Endothelial cell of umbilical vein (primary cell): ENCODE results near the gene RPS5. TPM values are rescaled to one million over a fixed set of nuclear protein-coding genes. Genes with fewer than 3 reads are reported as not detected.

ENCODE experiments used
- BruUV-seq: library from RNA; stranded (reverse); fragments of 400-500 nt; replicated peaks from 2 replicates; lab custom pipeline; 2021; lab: Mats Ljungman, UMichigan
- CTCF ChIA-PET: fragments of 300-600, 350-600 bp; sonication (Branson Sonifier 250); formaldehyde crosslinking; loops from one replicate; lab custom pipeline; 2021; ENCODE audit warnings: antibody characterized with exemption, inconsistent platforms; lab: Charles Lee
- POLR2A ChIA-PET: fragments of 300-600, 350-600 bp; sonication (Branson Sonifier 250); formaldehyde crosslinking; loops from one replicate; lab custom pipeline; 2021; ENCODE audit warnings: antibody characterized with exemption, inconsistent platforms; lab: Charles Lee
- DNase-seq: peaks from one replicate; pipeline ENCODE4 v3.0.0-alpha.2; 2011; ENCODE audit warnings: low read depth, low spot score
- FAIRE-seq: peaks from 2 replicates; lab custom pipeline; 2011; peaks lifted over from hg19 to GRCh38; lab: Jason Lieb, UNC
- H2AFZ ChIP-seq: 2 replicates; pipeline ENCODE4 v1.6.0; 2012; ENCODE audit warnings: low read depth, low read length, control low read depth, inconsistent platforms
- H3K27ac ChIP-seq: 2 replicates; pipeline ENCODE4 v1.5.1; 2011; ENCODE audit warnings: low read depth, mild to moderate bottlenecking, control low read depth, low read length, moderate library complexity; ENCODE audit not compliant: insufficient read depth
- H3K27me3 ChIP-seq, 2 experiments: 2 replicates each; pipeline versions ENCODE4 v1.6.0 to v1.6.1; 2011; ENCODE audit warnings: low read length in 2 of 2, mixed read lengths in 1 of 2; ENCODE audit not compliant: control insufficient read depth in 2 of 2, insufficient read depth in 2 of 2
- H3K36me3 ChIP-seq, 2 experiments: 2 replicates in 1 of 2; 3 replicates in 1 of 2; pipeline ENCODE4 v1.5.1; 2011; ENCODE audit warnings: low read length in 2 of 2, mild to moderate bottlenecking in 1 of 2, moderate library complexity in 1 of 2; ENCODE audit not compliant: control insufficient read depth in 2 of 2, insufficient read depth in 2 of 2; ENCODE audit errors: extremely low read depth in 1 of 2
- H3K4me1 ChIP-seq: 3 replicates; pipeline ENCODE4 v1.5.1; 2011; ENCODE audit warnings: mild to moderate bottlenecking, low read length; ENCODE audit not compliant: control insufficient read depth, insufficient read depth; ENCODE audit errors: extremely low read depth
- H3K4me2 ChIP-seq: 2 replicates; pipeline ENCODE4 v1.6.1; 2011; ENCODE audit warnings: low read length, control low read depth, mixed read lengths; ENCODE audit not compliant: insufficient read depth
- H3K4me3 ChIP-seq, 3 experiments: fragments of 200-600 bp in 1 of 3; sonication (generic), shearing (Covaris generic) in 1 of 3; replicated peaks in 1 of 3; 2 replicates each; pipeline ENCODE4 v1.5.1; 2011 to 2016; ENCODE audit warnings: control low read depth in 3 of 3, low read length in 3 of 3, mild to moderate bottlenecking in 2 of 3, inconsistent platforms in 1 of 3, low read depth in 1 of 3, moderate library complexity in 1 of 3; ENCODE audit not compliant: insufficient read depth in 1 of 3
- H3K79me2 ChIP-seq: 2 replicates; pipeline ENCODE4 v1.6.0; 2012; ENCODE audit warnings: low read length, inconsistent platforms; ENCODE audit not compliant: control insufficient read depth, insufficient read depth
- H3K9ac ChIP-seq: replicated peaks from 2 replicates; pipeline ENCODE3; 2011; ENCODE audit warnings: low read length, control low read depth; ENCODE audit not compliant: insufficient read depth; ENCODE audit errors: extremely low read depth
- H3K9me1 ChIP-seq: replicated peaks from 3 replicates; pipeline ENCODE4 v1.6.0; 2011; ENCODE audit warnings: mild to moderate bottlenecking, low read length; ENCODE audit not compliant: control insufficient read depth, insufficient read depth; ENCODE audit errors: extremely low read depth
- H3K9me3 ChIP-seq: replicated peaks from 2 replicates; pipeline ENCODE4 v1.5.1; 2012; ENCODE audit warnings: low read length, inconsistent platforms; ENCODE audit not compliant: control insufficient read depth, insufficient read depth
- H4K20me1 ChIP-seq: replicated peaks from 2 replicates; pipeline ENCODE3; 2011; ENCODE audit warnings: mild to moderate bottlenecking, low read length; ENCODE audit not compliant: control insufficient read depth, insufficient read depth; ENCODE audit errors: extremely low read depth
- CTCF ChIP-seq, 2 donors: IDR thresholded peaks; 1 replicate in 1 of 2; 2 replicates in 1 of 2; pipeline ENCODE4 v1.5.1; 2011; ENCODE audit warnings: low read length in 2 of 2, mild to moderate bottlenecking in 2 of 2, moderate library complexity in 2 of 2, control low read depth in 1 of 2, inconsistent platforms in 1 of 2, low read depth in 1 of 2; ENCODE audit not compliant: insufficient read depth in 1 of 2; ENCODE audit errors: extremely low read depth in 1 of 2
- EZH2 ChIP-seq: IDR thresholded peaks from 2 replicates; pipeline ENCODE4 v1.6.1; 2012; ENCODE audit warnings: borderline replicate concordance, low read depth, mild to moderate bottlenecking, moderate library complexity, low read length, inconsistent platforms; ENCODE audit not compliant: severe bottlenecking
- FOS ChIP-seq: IDR thresholded peaks from 2 replicates; pipeline ENCODE4 v1.6.1; 2011; ENCODE audit warnings: mild to moderate bottlenecking, low read length, moderate library complexity, borderline replicate concordance; ENCODE audit not compliant: insufficient read depth
- GATA2 ChIP-seq: IDR thresholded peaks from 2 replicates; pipeline ENCODE4 v1.7.0; 2011; ENCODE audit warnings: low read depth, mild to moderate bottlenecking, moderate library complexity, mixed read lengths, low read length; ENCODE audit not compliant: insufficient read length, insufficient read depth
- JUN ChIP-seq: IDR thresholded peaks from 2 replicates; pipeline ENCODE4 v1.6.1; 2011; ENCODE audit warnings: borderline replicate concordance, low read depth; ENCODE audit not compliant: insufficient read length, insufficient read depth
- MYC ChIP-seq: IDR thresholded peaks from one replicate; pipeline ENCODE4 v1.6.1; 2011; ENCODE audit warnings: mild to moderate bottlenecking, low read depth, low read length
- POLR2A ChIP-seq: IDR thresholded peaks from 2 replicates; pipeline ENCODE4 v1.6.1; 2012; ENCODE audit warnings: low read depth, mild to moderate bottlenecking, control low read depth, low read length
- POLR2AphosphoS5 ChIP-seq: IDR thresholded peaks from 2 replicates; pipeline ENCODE4 v1.6.1; 2012; ENCODE audit warnings: low read depth, mild to moderate bottlenecking, control low read depth, low read length, moderate library complexity; ENCODE audit not compliant: insufficient read depth
- dilution Hi-C: fragments of 300-500 bp; cut with MboI; formaldehyde crosslinking; loops from one replicate; pipeline ENCODE4 v1.15.0; 2019; ENCODE audit warnings: low sequenced_read_pairs; ENCODE audit not compliant: extremely low pct_ligation_motif_present
- intact Hi-C: fragments of 100-400 bp; cut with micrococcal nuclease; formaldehyde crosslinking; loops from one replicate; pipeline ENCODE4 v1.10.0; 2022
- polyA plus RNA-seq, 4 experiments: library from polyadenylated mRNA; depleted of rRNA in 3 of 4; stranded (reverse) in 3 of 4; unstranded in 1 of 4; fragments of >200 nt; gene quantifications; 2 replicates each; pipeline versions ENCODE4 v1.2.1 to v1.2.3, GENCODE V29; 2011 to 2012; ENCODE audit warnings: missing spikeins in 1 of 4
- total RNA-seq: library from RNA; stranded (reverse); gene quantifications from 2 replicates; pipeline ENCODE4 v1.2.3, GENCODE V29; 2021
- TF ChIP-seq, protein P1 (sequence below): IDR thresholded peaks from 2 replicates; pipeline ENCODE4 v1.6.1; 2011; ENCODE audit not compliant: insufficient read depth, insufficient read length

RPS5 gene
- total and polyA plus RNA-seq, 2 donors (not counting 3 experiments of a cell fraction or from before 2014, with no cell fraction given) = 993 to 3,430 TPM

- BruUV-seq = no TSS peak
Observed at GRCh38 chr19:58394821-58395219, 7.8 kb downstream of the RPS5 start.

More at GRCh38 chr19:58394821-58395219, 7.8 kb downstream of the RPS5 start:
- Histone ChIP-seq H3K4me1 (no peaks in the 10 kb centered on the region), H3K9ac (no peak overlapping the region), H3K9me3 (no peaks in the 10 kb centered on the region), H3K27ac (no peak overlapping the region), H3K79me2 (peaks cover 13% of the 10 kb centered on the region), H2AFZ (no peak overlapping the region), H3K4me2 (no peak overlapping the region), H3K27me3 (no peaks in the 10 kb centered on the region), H3K4me3 (no peak overlapping the region), H3K36me3 (peaks cover 6 to 21% of the 10 kb centered on the region in 2 experiments), H3K9me1 (no peaks in the 10 kb centered on the region), H4K20me1 (no peaks in the 10 kb centered on the region)
- intact Hi-C loops (loop anchor here (1.0 kb wide), 1 partner anchor 8 kb away; the partner anchor contains the start of gene RPS5), dilution Hi-C loops (no loop called here)
- ChIA-PET POLR2A (no interaction called here), CTCF (no interaction called here)
- FAIRE-seq = no peak
- TF ChIP-seq JUN = no peak
- TF ChIP-seq POLR2A = no peak
- no peak for TF ChIP-seq EZH2
- no peak for TF ChIP-seq MYC
- TF ChIP-seq, protein P1, sequence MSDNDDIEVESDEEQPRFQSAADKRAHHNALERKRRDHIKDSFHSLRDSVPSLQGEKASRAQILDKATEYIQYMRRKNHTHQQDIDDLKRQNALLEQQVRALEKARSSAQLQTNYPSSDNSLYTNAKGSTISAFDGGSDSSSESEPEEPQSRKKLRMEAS = no peak
- TF ChIP-seq CTCF (IDR thresholded peaks at IDR 0.05; ENCODE audit: extremely low read depth in 1 of 2, insufficient read depth in 1 of 2, low read depth in 1 of 2, low read length in 2 of 2) = no peak
- no peak for TF ChIP-seq POLR2AphosphoS5
- TF ChIP-seq FOS = no peak
- TF ChIP-seq GATA2 = no peak
- no peak for DNase-seq
